DND-41 (cell line): ENCODE results near the gene SERPINA4.

Source experiments
- EZH2 ChIP-seq: IDR thresholded peaks from 3 replicates; pipeline ENCODE4 v1.6.1; 2012; ENCODE audit warnings: borderline replicate concordance, low read depth, mild to moderate bottlenecking, moderate library complexity, low read length, inconsistent platforms; ENCODE audit not compliant: severe bottlenecking
- TF ChIP-seq, protein P1 (sequence below): IDR thresholded peaks from 2 replicates; pipeline ENCODE4 v1.5.1; 2012; ENCODE audit warnings: borderline replicate concordance, low read length, moderate library complexity, mild to moderate bottlenecking; ENCODE audit not compliant: poor library complexity, severe bottlenecking; ENCODE audit errors: extremely low read depth

DNA sequence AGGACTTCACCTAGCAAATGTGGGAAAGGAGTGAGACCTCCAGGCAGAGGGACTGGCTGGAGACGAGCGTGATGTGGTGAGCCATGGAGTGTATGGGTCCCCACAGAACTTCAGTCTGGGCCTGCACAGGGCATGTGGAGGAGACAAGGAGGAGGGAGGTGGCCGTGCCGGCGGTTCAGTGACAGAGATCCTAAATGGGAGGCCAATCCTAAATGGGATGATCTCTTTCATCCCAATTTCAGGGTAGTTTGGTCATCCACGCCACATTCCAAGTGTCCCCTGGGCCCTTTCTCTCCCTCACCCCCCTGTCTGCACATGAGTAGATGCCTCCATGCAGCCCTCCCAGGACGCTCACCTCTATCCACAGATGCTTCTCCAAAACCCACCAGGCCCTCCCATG, 33.2 kb downstream of the SERPINA4 start:
- TF ChIP-seq, protein P1, sequence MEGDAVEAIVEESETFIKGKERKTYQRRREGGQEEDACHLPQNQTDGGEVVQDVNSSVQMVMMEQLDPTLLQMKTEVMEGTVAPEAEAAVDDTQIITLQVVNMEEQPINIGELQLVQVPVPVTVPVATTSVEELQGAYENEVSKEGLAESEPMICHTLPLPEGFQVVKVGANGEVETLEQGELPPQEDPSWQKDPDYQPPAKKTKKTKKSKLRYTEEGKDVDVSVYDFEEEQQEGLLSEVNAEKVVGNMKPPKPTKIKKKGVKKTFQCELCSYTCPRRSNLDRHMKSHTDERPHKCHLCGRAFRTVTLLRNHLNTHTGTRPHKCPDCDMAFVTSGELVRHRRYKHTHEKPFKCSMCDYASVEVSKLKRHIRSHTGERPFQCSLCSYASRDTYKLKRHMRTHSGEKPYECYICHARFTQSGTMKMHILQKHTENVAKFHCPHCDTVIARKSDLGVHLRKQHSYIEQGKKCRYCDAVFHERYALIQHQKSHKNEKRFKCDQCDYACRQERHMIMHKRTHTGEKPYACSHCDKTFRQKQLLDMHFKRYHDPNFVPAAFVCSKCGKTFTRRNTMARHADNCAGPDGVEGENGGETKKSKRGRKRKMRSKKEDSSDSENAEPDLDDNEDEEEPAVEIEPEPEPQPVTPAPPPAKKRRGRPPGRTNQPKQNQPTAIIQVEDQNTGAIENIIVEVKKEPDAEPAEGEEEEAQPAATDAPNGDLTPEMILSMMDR: no peak
- TF ChIP-seq EZH2: no peak
